Hematopoietic multipotent progenitor cell treated with erythropoietin and hydrocortisone succinate and interleukin-3 and kit ligand, for 17 days (in vitro differentiated cells): ENCODE data around the gene ZIC3.

ENCODE experiments used
- DNase-seq: peaks from one replicate; pipeline ENCODE4 v3.0.0-alpha.2; 2015; ENCODE audit warnings: low spot score

ZIC3 gene

DNA sequence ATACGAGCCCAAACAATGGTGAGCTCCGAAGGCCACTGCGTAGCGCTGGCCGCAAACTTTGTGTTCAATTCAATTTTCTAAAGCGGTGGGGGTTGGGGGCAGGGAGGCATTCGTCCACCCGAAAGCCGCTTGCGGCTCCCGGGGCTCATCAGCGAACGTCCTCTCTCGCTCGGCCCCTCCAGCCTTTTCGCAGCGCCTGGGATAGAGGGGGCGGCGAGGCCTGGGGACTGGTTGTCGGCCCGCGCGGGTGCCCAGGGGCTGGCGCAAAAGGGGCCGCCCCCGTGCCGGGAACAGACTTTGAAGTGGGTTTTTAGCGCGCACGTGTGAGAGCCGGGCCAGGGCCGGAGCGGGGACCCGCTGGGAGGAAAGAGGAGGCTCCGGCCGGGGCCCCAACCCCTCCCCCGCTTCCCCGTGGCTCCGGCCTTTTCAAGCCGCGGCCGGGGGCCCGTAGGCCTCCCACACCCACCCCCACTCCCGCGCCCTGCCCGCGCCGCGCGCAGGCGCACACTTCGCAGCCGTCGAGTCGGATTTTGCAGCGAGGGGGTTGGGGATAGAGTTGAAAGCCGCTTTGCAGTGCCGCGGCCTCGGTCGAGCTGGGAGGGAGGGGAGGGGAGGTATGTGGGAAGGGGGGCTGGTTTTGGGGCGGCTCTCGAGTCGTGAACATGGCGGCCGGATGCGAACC is 8.3 kb downstream of the ZIC3 start:
- DNase-seq: no peak

DNA sequence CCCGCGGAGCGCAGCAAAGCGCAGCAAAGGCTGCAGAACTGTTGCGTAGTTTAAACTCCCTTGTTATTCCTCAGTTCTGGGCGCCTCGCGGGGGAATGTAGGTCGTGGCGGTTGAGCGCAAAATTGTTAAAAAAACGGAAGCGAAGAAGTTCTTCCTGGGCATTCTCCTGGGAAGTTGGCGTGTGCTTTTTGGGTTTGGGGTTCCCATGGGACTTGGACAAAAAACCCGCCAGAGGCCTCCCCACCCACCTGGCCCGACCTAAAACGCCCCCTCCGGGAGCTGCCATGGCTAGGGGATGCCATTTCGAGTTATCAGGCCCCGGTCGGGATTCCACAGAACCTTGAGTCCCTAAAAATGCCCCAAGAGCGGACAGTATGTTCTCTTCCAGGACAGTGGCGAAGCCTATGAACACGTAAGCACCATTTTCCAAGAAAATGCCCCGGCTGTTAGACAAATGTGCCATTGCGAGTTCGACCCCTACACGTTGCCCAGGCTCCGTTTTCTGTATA is 8.9 kb downstream of the ZIC3 start:
- no peak for DNase-seq

DNA sequence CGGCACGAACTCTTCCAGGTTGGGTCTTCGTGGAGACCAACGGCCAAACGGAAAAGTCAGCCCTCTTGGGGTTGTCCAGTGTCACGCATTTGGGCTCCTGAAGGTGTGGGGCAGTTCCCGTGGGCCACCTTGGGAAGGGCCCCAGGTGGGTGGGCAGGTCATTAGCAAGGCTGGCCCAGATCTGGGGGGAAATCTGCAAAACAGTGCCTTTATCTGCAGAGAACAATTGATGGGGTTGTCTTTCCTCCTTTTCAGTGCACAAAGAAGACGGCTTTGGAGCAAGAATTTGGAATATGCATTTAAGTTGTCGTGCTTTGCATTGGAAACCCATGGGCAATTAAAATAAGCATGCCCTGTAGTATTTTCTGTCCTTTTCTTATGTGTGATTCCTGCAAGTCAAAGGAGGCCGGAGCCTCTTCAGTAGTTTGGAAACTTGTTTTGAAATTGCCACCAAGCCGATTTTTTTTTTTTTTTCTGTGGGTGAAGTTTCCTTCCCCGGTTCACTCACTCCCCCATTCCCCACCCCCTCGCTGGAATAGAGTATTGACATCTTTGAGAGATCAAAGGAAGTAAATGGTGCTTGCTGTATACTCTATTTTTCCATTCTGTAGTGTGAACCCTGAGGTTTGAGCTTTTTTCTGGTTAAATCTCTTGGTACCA is 9.8 kb downstream of the ZIC3 start:
- no peak for DNase-seq

DNA sequence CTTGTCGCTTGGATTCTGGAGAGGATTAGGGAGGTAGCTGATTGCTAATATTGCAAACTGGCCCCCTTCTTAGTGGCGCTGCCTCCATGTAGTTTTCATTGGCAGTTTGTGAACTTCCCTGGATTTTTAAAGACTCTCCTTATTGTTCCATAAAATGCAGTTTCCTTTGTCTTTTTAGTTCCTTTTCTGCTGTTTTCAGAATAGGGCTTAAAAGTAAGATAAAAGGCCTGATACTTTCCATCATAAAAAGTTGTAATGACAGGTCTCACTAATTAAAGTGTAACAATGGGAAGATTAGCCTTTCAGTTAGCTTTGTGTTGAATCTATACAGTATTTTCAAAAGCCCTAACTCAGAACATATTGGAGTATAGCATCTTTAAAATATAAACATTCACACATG is 21.2 kb downstream of the ZIC3 start:
- no peak for DNase-seq

DNA sequence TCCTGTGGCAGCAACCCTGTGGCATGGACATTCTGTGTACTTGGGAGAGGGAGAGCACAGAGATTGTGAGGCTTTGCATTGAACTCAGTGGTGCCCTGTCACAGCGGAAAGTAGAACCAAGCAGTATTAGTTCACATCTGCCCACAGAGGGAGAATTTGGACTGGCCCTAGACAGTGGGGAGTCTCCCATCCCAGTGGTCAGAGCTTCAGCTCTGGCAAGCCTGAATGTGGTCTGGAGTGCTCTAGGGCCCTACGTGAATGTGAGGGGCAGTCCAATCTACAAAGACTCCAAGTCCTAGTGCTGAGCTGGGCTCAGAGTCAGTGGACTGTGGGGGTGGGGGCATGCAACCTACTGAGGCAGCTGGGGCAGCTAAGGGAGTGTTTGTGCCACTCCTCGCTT is 34.8 kb downstream of the ZIC3 start:
- no peak for DNase-seq
